Measurements from ENCODE around the gene PGPEP1.

GRCh38 chr19:18415178-18415867, 74.9 kb downstream of the PGPEP1 start:
- no peak for TF ChIP-seq POLR2A (IDR thresholded peaks at IDR 0.05; ENCODE audit: low read depth)
- TF ChIP-seq, protein P1, sequence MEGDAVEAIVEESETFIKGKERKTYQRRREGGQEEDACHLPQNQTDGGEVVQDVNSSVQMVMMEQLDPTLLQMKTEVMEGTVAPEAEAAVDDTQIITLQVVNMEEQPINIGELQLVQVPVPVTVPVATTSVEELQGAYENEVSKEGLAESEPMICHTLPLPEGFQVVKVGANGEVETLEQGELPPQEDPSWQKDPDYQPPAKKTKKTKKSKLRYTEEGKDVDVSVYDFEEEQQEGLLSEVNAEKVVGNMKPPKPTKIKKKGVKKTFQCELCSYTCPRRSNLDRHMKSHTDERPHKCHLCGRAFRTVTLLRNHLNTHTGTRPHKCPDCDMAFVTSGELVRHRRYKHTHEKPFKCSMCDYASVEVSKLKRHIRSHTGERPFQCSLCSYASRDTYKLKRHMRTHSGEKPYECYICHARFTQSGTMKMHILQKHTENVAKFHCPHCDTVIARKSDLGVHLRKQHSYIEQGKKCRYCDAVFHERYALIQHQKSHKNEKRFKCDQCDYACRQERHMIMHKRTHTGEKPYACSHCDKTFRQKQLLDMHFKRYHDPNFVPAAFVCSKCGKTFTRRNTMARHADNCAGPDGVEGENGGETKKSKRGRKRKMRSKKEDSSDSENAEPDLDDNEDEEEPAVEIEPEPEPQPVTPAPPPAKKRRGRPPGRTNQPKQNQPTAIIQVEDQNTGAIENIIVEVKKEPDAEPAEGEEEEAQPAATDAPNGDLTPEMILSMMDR (IDR thresholded peaks at IDR 0.05), result no peak

Measured in esophagus muscularis mucosa (tissue), 3 donors.